ENCODE results near the gene FARP2.

The FARP2 gene

DNA sequence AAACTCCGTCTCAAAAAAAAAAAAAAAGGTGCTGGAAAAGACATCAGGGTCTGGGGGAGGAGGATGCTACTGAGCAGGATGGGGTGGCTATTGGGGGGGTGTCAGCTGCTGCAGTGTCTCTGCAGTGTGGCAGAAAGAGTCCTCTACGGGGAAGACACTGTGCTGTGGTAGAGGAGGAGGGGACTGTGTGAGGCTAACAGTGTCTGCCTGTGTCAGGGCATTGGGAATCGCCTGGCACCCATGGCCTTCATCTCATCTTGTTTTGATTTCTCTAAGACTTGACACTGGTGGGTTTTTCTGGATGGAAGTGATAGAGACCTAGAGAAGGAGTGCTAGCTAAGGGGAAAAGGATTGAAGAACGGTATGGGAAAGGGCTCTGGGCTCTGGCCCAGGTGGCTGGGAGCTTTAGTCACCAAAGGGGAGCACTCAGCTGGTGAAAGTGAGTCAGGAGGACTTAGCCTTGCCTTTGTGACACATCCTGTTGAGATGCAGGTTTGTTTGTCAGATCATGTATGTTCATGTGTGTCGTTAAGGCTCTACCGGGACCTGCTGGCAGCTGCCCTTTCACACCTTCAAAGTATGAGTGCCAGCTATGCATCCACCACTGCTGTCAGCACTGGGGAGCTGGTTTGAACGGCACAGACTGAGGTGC lies 58.0 kb downstream of the FARP2 start:
- peaks cover 45% of the 10 kb centered on the region; the same call in 1 of the 2 replicates for H3K36me3 ChIP-seq (ENCODE audit: insufficient read depth, low read length)
- TF ChIP-seq EZH2phosphoT487 (IDR thresholded peaks at IDR 0.05; ENCODE audit: borderline replicate concordance): no peak
- TF ChIP-seq, protein P1, sequence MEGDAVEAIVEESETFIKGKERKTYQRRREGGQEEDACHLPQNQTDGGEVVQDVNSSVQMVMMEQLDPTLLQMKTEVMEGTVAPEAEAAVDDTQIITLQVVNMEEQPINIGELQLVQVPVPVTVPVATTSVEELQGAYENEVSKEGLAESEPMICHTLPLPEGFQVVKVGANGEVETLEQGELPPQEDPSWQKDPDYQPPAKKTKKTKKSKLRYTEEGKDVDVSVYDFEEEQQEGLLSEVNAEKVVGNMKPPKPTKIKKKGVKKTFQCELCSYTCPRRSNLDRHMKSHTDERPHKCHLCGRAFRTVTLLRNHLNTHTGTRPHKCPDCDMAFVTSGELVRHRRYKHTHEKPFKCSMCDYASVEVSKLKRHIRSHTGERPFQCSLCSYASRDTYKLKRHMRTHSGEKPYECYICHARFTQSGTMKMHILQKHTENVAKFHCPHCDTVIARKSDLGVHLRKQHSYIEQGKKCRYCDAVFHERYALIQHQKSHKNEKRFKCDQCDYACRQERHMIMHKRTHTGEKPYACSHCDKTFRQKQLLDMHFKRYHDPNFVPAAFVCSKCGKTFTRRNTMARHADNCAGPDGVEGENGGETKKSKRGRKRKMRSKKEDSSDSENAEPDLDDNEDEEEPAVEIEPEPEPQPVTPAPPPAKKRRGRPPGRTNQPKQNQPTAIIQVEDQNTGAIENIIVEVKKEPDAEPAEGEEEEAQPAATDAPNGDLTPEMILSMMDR (conservative IDR thresholded peaks at IDR 0.05; ENCODE audit: low read length): no peak
- H3F3A ChIP-seq (ENCODE audit: low read depth): no peaks in the 10 kb centered on the region

DNA sequence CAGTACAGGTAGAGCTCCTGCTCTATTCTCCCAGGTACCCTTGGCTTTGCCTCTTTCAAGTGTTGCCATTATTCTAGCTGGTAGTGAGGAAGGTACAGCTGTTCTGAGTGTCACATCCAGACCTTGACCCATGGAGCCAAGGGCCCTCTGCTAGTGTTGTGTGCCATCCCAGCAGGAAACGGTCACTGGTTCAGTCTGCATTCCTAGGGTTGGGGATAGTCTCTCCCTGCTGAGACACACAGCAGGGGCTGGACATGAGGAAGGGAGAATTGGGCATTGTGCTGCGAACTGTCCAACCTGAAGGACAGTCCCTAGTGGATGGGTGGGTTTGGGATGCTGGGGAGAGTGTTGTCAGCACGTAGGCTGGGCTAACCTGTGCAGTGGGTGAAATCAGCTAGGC lies 59.1 kb downstream of the FARP2 start:
- Histone ChIP-seq H3K4me2 (ENCODE audit: low read depth, low read length, poor library complexity, severe bottlenecking) (no peak overlapping the region), H3K4me1 (ENCODE audit: insufficient read depth, low read length, poor library complexity, severe bottlenecking) (no peaks in the 10 kb centered on the region), H3K9me3 (ENCODE audit: insufficient read depth, low read depth, low read length) (no peaks in the 10 kb centered on the region), H3K9me2 (replicated peaks; ENCODE audit: low read depth, low read length) (no peaks in the 10 kb centered on the region), H3K36me3 (ENCODE audit: insufficient read depth, low read length) (peaks cover 45% of the 10 kb centered on the region; the same call in 1 of the 2 replicates), H3K4me3 (ENCODE audit: low read length, poor library complexity, severe bottlenecking) (no peak overlapping the region), H3K27me3 (ENCODE audit: insufficient read depth, low read length, poor library complexity, severe bottlenecking) (no peaks in the 10 kb centered on the region), H4K20me1 (ENCODE audit: insufficient read depth, low read length, poor library complexity, severe bottlenecking) (no peaks in the 10 kb centered on the region), H3F3A (ENCODE audit: low read depth) (no peaks in the 10 kb centered on the region), H3K9ac (ENCODE audit: low read depth, low read length, poor library complexity, severe bottlenecking) (no peak overlapping the region), H2AFZ (ENCODE audit: low read length) (no peak overlapping the region), H3K79me2 (ENCODE audit: insufficient read depth, low read length) (no peaks in the 10 kb centered on the region)
- no peak for TF ChIP-seq EZH2phosphoT487 (IDR thresholded peaks at IDR 0.05; ENCODE audit: borderline replicate concordance)
- TF ChIP-seq, protein P1 (conservative IDR thresholded peaks at IDR 0.05; ENCODE audit: low read length): no peak

More for the DNA sequence above, 58.0 kb downstream of the FARP2 start:
- Histone ChIP-seq H3K4me3 (ENCODE audit: low read length, poor library complexity, severe bottlenecking) (no peak overlapping the region), H2AFZ (ENCODE audit: low read length) (no peak overlapping the region), H3K79me2 (ENCODE audit: insufficient read depth, low read length) (no peaks in the 10 kb centered on the region), H3K4me1 (ENCODE audit: insufficient read depth, low read length, poor library complexity, severe bottlenecking) (no peaks in the 10 kb centered on the region), H3K9me3 (ENCODE audit: insufficient read depth, low read depth, low read length) (no peaks in the 10 kb centered on the region), H3K9ac (ENCODE audit: low read depth, low read length, poor library complexity, severe bottlenecking) (no peak overlapping the region), H3K4me2 (ENCODE audit: low read depth, low read length, poor library complexity, severe bottlenecking) (no peak overlapping the region), H4K20me1 (ENCODE audit: insufficient read depth, low read length, poor library complexity, severe bottlenecking) (no peaks in the 10 kb centered on the region), H3K27me3 (ENCODE audit: insufficient read depth, low read length, poor library complexity, severe bottlenecking) (no peaks in the 10 kb centered on the region), H3K9me2 (replicated peaks; ENCODE audit: low read depth, low read length) (no peaks in the 10 kb centered on the region)

DNA sequence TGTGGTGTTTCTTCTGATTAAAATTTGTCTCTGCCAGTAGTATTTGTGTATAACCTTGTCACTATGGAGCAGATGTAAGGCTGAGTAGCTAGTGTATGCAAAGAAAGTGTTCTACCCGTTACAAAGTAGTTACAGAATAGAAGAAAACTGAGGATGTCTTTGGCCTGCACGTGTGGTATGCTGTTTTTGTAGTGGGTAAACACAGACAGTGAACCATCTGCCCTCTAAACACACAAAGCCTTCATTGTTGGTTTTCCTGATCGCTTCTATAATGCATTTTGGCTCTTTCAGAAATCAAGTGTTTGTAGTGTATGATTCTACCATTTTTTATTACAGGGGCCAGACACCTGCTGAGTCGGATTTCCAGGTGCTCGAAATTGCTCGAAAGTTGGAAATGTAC lies 61.5 kb downstream of the FARP2 start:
- H2AFZ ChIP-seq (ENCODE audit: low read length): no peak overlapping the region

More for the DNA sequence above, 61.5 kb downstream of the FARP2 start:
- Histone ChIP-seq H3K4me2 (ENCODE audit: low read depth, low read length, poor library complexity, severe bottlenecking) (no peak overlapping the region), H3K9me2 (replicated peaks; ENCODE audit: low read depth, low read length) (no peaks in the 10 kb centered on the region), H3K27me3 (ENCODE audit: insufficient read depth, low read length, poor library complexity, severe bottlenecking) (no peaks in the 10 kb centered on the region), H3K79me2 (ENCODE audit: insufficient read depth, low read length) (no peaks in the 10 kb centered on the region), H4K20me1 (ENCODE audit: insufficient read depth, low read length, poor library complexity, severe bottlenecking) (no peaks in the 10 kb centered on the region), H3K9me3 (ENCODE audit: insufficient read depth, low read depth, low read length) (peaks cover 3% of the 10 kb centered on the region; the same call in 1 of the 2 replicates), H3F3A (ENCODE audit: low read depth) (no peaks in the 10 kb centered on the region), H3K4me1 (ENCODE audit: insufficient read depth, low read length, poor library complexity, severe bottlenecking) (no peaks in the 10 kb centered on the region), H3K4me3 (ENCODE audit: low read length, poor library complexity, severe bottlenecking) (no peak overlapping the region), H3K9ac (ENCODE audit: low read depth, low read length, poor library complexity, severe bottlenecking) (no peak overlapping the region), H3K36me3 (ENCODE audit: insufficient read depth, low read length) (peaks cover 34% of the 10 kb centered on the region; the same call in 1 of the 2 replicates)
- TF ChIP-seq EZH2phosphoT487 (IDR thresholded peaks at IDR 0.05; ENCODE audit: borderline replicate concordance): no peak
- TF ChIP-seq, protein P1 (conservative IDR thresholded peaks at IDR 0.05; ENCODE audit: low read length): no peak

Measured in Loucy (cell line).